A549 (cell line): ENCODE data around the gene NFATC2. TPM values are rescaled to one million over a fixed set of nuclear protein-coding genes. Genes with fewer than 3 reads are reported as not detected.
A peak's percentile ranks its signal among the peaks of the same experiment; 100 is the strongest.

Source experiments
- ATAC-seq, 2 experiments: fragments of 200-7000 bp in 1 of 2; fragments of >200 bp in 1 of 2; cut with Nextera tagmentation in 1 of 2; cut with Tn5 transposase in 1 of 2; 3 replicates each; pipeline versions ENCODE4 v1.8.0 to v1.9.1; 2018 to 2020; ENCODE audit warnings: mild to moderate bottlenecking in 1 of 2, moderate library complexity in 1 of 2
- CTCF ChIA-PET: fragments of 300-600 bp; sonication (Branson Sonifier 250); formaldehyde crosslinking; extraction: SDS; loops from one replicate; lab custom pipeline; 2021; ENCODE audit warnings: antibody characterized with exemption, inconsistent platforms; lab: Yijun Ruan, JAX
- POLR2A ChIA-PET: fragments of 350-600 bp; formaldehyde crosslinking; extraction: SDS; loops from one replicate; lab custom pipeline; 2021; ENCODE audit warnings: antibody characterized with exemption, inconsistent platforms; lab: Yijun Ruan, JAX
- DNase-seq, 2 experiments: peaks; one replicate each; pipeline versions ENCODE4 v3.0.0 to v3.0.0-alpha.2; 2011 to 2016; ENCODE audit warnings: low read depth in 1 of 2, low spot score in 1 of 2
- FAIRE-seq: peaks from 2 replicates; lab custom pipeline; 2011; peaks lifted over from hg19 to GRCh38; lab: Jason Lieb, UNC
- H3K27ac ChIP-seq, 2 experiments: fragments of >200 bp; sonication (Bioruptor Twin); formaldehyde crosslinking; 3 replicates each; pipeline ENCODE4 v1.5.1; 2016 to 2017
- H3K4me1 ChIP-seq: fragments of >200 bp; sonication (Bioruptor Twin); formaldehyde crosslinking; 3 replicates; pipeline ENCODE4 v1.6.1; 2016
- H3K4me2 ChIP-seq: fragments of >200 bp; sonication (Bioruptor Twin); formaldehyde crosslinking; 3 replicates; pipeline ENCODE4 v1.6.1; 2016
- H3K4me3 ChIP-seq: fragments of >200 bp; sonication (Bioruptor Twin); formaldehyde crosslinking; 3 replicates; pipeline ENCODE4 v1.5.1; 2016
- H3K9me3 ChIP-seq: fragments of >200 bp; sonication (Bioruptor Twin); formaldehyde crosslinking; 3 replicates; pipeline ENCODE4 v1.6.1; 2016
- CHD2 ChIP-seq: fragments of 150-350 bp; IDR thresholded peaks from 2 replicates; pipeline ENCODE4 v1.6.1; 2014; ENCODE audit warnings: low read length; ENCODE audit not compliant: partially characterized antibody
- CHD4 ChIP-seq: fragments of 200-600 bp; sonication (generic); IDR thresholded peaks from 2 replicates; pipeline ENCODE4 v1.6.1; 2016; ENCODE audit warnings: antibody characterized with exemption, mild to moderate bottlenecking, borderline replicate concordance
- EHF ChIP-seq: fragments of 250-450 bp; sonication (Bioruptor Pico); IDR thresholded peaks from 2 replicates; pipeline ENCODE4 v1.5.0; 2020; ENCODE audit warnings: mild to moderate bottlenecking
- FOSB ChIP-seq: fragments of 250-450 bp; sonication (Bioruptor Pico); IDR thresholded peaks from 2 replicates; pipeline ENCODE4 v1.5.0; 2020; ENCODE audit warnings: mild to moderate bottlenecking, moderate library complexity
- FOSL2 ChIP-seq, 2 experiments: fragments of 450-650 bp in 1 of 2; fragments of >200 bp in 1 of 2; sonication (Bioruptor Twin) in 1 of 2; formaldehyde crosslinking; IDR thresholded peaks; 2 replicates each; pipeline versions ENCODE4 v1.5.0 to v1.6.1; 2016 to 2020; ENCODE audit warnings: mild to moderate bottlenecking in 1 of 2, moderate library complexity in 1 of 2
- HEYL ChIP-seq: fragments of 250-450 bp; sonication (Bioruptor Pico); IDR thresholded peaks from 2 replicates; pipeline ENCODE4 v1.8.0; 2021; ENCODE audit warnings: mild to moderate bottlenecking, moderate library complexity
- HOXB13 ChIP-seq: fragments of 250-450 bp; sonication (Bioruptor Pico); IDR thresholded peaks from 2 replicates; pipeline ENCODE4 v1.5.0; 2020; ENCODE audit warnings: low read depth, mild to moderate bottlenecking, moderate library complexity
- JUNB ChIP-seq: fragments of >200 bp; sonication (Bioruptor Twin); formaldehyde crosslinking; IDR thresholded peaks from 2 replicates; pipeline ENCODE4 v1.6.1; 2016
- MAZ ChIP-seq: fragments of 150-350 bp; IDR thresholded peaks from 2 replicates; pipeline ENCODE4 v1.6.1; 2014; ENCODE audit warnings: antibody characterized with exemption, low read depth, low read length, borderline replicate concordance
- NPAS2 ChIP-seq: fragments of 250-450 bp; sonication (Bioruptor Pico); IDR thresholded peaks from 2 replicates; pipeline ENCODE4 v1.8.0; 2022; ENCODE audit warnings: mild to moderate bottlenecking, moderate library complexity, borderline replicate concordance
- PHF8 ChIP-seq: fragments of 200-600 bp; sonication (generic); IDR thresholded peaks from 2 replicates; pipeline ENCODE4 v1.6.1; 2016; ENCODE audit warnings: low read depth, mild to moderate bottlenecking, antibody characterized with exemption, moderate library complexity, borderline replicate concordance
- POLR2AphosphoS2 ChIP-seq: conservative IDR thresholded peaks from 2 replicates; pipeline ENCODE4 v1.6.1; 2012; ENCODE audit warnings: low read length, improper control_type of control experiment, inconsistent platforms
- RARB ChIP-seq: fragments of 250-450 bp; sonication (Bioruptor Pico); IDR thresholded peaks from 2 replicates; pipeline ENCODE4 v1.8.0; 2021; ENCODE audit warnings: mild to moderate bottlenecking, moderate library complexity
- RFX5 ChIP-seq: fragments of 450-650 bp; IDR thresholded peaks from 2 replicates; pipeline ENCODE4 v1.7.1; 2014; ENCODE audit warnings: antibody characterized with exemption, mild to moderate bottlenecking, moderate library complexity
- TP53 ChIP-seq: fragments of 250-450 bp; sonication (Bioruptor Pico); IDR thresholded peaks from 2 replicates; pipeline ENCODE4 v1.5.0; 2021; ENCODE audit warnings: mild to moderate bottlenecking, moderate library complexity
- ZNF302 ChIP-seq: fragments of 250-450 bp; sonication (Bioruptor Pico); IDR thresholded peaks from 2 replicates; pipeline ENCODE4 v1.9.0; 2021; ENCODE audit warnings: inconsistent platforms, mild to moderate bottlenecking, moderate library complexity
- ZSCAN20 ChIP-seq: fragments of 250-450 bp; sonication (Bioruptor Pico); IDR thresholded peaks from 2 replicates; pipeline ENCODE4 v1.8.0; 2022; ENCODE audit warnings: mild to moderate bottlenecking, moderate library complexity
- WGBS: methylation state at CpG from one replicate; pipeline ENCODE4 v1.1.6; 2017; ENCODE audit errors: missing lambda C conversion rate; 5-methylcytosine and 5-hydroxymethylcytosine counted together
- polyA plus RNA-seq, 4 experiments: library from polyadenylated mRNA; depleted of rRNA in 3 of 4; stranded (reverse); fragments of >200 nt; fragmentation: RNase III in 1 of 4; extraction: RNeasy Plus Mini Kit Qiagen cat#74134 plus additional on column Dnase treatment in 1 of 4; gene quantifications; 2 replicates in 3 of 4; 3 replicates in 1 of 4; pipeline ENCODE4 v1.2.3, GENCODE V29; 2011 to 2017
- TF ChIP-seq, protein P1 (sequence below): IDR thresholded peaks from 2 replicates; pipeline ENCODE4 v1.6.1; 2012; ENCODE audit warnings: low read depth, borderline replicate concordance

NFATC2 gene
- polyA plus RNA-seq, 2 of the 4 experiments (the other 2 are of a cell fraction) = 0.75 to 1.6 TPM

DNA sequence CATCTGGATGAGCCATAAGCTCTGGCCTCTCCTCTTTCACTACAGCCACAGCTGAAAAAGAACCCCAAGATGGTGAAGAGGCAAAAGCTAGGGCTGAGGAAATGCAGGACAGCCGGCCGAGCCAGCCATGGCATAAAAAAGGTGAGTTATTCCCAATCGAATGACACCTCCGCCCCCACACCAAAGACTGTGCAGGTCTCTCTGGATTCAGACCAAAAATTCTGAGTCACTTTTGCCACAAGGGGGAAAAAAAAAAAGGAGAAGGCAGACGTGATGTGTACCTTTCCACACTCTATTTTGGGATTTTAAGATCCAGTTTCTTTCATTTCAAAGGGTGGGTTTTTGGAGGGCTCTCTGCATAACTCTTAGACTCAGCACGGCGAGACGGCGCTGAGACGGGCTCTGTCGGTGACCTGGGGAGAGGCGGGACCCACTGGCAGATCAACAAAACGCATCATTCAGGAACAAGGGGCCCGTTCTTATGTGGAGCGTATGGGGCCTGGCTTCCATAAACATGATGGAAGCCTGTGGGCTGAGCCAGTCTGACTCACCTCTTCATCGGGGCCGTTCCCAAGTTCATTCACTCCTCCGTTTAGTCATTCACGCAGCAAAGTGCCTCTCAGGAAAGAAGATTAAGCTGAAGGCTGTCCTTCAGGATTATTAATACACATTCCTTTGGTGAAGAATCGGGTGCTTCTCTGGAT, 54.8 kb downstream of the NFATC2 start:
- H3K27ac ChIP-seq = peak overlapping the region in 1 of 2 experiments; percentile 47; a peak in 2 of 6 replicates
- H3K4me2 ChIP-seq = peak overlapping the region; percentile 26; the same call in 2 of the 3 replicates
- ChIA-PET CTCF (interaction anchor here (0.6 to 1.0 kb wide), 2 partner anchors 9 to 520 kb away, joined by 3 read pairs; no protein-coding TSS in a partner anchor), POLR2A (no interaction called here)
- peak; percentile 52 to 53 for DNase-seq
- H3K4me3 ChIP-seq = no peak overlapping the region
- TF ChIP-seq EHF (CRISPR knock-in tag) (no peak), RFX5 (no peak)
- TF ChIP-seq, all 56 proteins: peak for 0
- peaks cover 11% of the 10 kb centered on the region; the same call in 2 of the 3 replicates for H3K4me1 ChIP-seq
- ATAC-seq (peak; percentile 83 to 90), FAIRE-seq (no peak)
- no peaks in the 10 kb centered on the region for H3K9me3 ChIP-seq
- WGBS = 63% methylated on average over 20 of the region's 20 CpGs

DNA sequence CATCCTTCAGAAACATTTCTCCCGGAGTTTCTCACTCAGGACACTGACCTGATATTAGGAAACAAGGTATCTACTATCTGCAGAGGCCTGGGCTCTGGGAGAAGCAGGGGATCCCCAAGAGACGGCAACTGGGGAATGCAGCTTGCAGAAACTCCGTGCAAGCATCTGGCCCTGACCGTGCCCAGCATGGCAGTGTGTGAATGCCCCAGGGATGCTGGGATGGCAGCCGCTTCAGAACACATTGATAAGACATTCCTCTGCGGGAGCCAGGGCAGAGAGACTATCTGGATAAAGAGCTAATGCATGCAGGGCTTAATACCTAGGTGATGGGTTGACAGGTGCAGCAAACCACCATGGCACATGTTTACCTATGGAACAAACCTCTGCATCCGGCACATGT, 55.4 kb downstream of the NFATC2 start:
- 82% methylated on average over 6 of the region's 7 CpGs for WGBS
- FAIRE-seq (no peak), ATAC-seq (no peak), DNase-seq (no peak)
- no peak for TF ChIP-seq FOSL2 (IDR thresholded peaks at IDR 0.05)
- no peak for TF ChIP-seq FOSL2 (CRISPR knock-in tag; IDR thresholded peaks at IDR 0.05)
- TF ChIP-seq MAZ = no peak
- TF ChIP-seq CHD2 = no peak
- no peak overlapping the region for H3K27ac ChIP-seq
- no peak overlapping the region for H3K4me2 ChIP-seq
- ChIA-PET POLR2A (no interaction called here), CTCF (interaction anchor here (0.6 to 1.2 kb wide), 4 partner anchors 9 to 520 kb away, joined by 3 to 4 read pairs (median 3); no protein-coding TSS in a partner anchor)
- no peak overlapping the region for H3K4me3 ChIP-seq
- no peaks in the 10 kb centered on the region for H3K9me3 ChIP-seq
- peaks cover 11% of the 10 kb centered on the region; the same call in 2 of the 3 replicates for H3K4me1 ChIP-seq

DNA sequence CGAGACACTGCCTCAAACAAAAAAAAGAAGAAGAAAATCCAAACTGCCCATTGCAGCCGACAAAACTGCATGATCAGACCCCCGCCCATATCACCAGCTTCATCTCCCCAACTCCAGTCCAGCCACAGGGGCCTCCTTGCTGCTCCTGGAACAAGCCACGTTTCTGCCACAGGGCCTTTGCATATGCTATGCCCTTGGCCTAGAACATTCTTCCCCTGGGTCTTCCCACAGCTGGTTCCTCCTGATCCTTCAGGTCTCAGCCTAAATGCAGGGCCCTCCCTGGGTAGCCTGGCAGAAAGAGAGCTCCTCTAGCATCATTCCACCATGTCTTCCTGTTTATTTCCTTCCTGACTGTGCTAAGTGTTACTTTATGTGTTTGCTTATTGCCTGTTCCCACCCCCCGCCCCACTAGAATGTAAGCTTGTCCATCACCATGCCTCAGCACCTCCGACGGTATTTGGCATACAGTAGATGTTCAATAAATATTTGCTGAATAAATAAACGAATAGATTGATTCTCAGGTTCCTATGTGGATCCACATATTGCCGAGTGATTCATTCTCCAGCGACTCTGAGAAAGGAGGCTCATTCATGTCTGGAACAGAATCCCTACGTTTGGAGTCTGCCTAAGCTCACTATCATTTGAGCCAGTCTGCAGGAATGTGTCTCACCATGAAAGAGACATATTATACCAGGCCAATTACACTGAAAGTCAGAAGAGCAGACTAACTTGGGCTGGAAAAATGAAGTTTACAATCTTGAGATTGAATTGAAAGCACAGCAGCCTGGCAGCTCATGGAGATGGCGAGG, 56.1 kb downstream of the NFATC2 start:
- 72% methylated on average over 12 of the region's 12 CpGs for WGBS
- ChIA-PET POLR2A (interaction anchor here (0.7 kb wide), 1 partner anchor 30 kb away, joined by 3 read pairs; no protein-coding TSS in a partner anchor), CTCF (interaction anchor here (0.8 to 1.5 kb wide), 3 partner anchors 9 to 108 kb away, joined by 3 to 4 read pairs (median 3); no protein-coding TSS in a partner anchor)
- H3K4me2 ChIP-seq = no peak overlapping the region
- FAIRE-seq (no peak), DNase-seq (no peak), ATAC-seq (no peak)
- H3K9me3 ChIP-seq = no peaks in the 10 kb centered on the region
- H3K4me3 ChIP-seq = no peak overlapping the region
- TF ChIP-seq NPAS2 (no peak), HOXB13 (no peak), FOSL2 (IDR thresholded peaks at IDR 0.05) (no peak), FOSL2 (CRISPR knock-in tag; IDR thresholded peaks at IDR 0.05) (no peak), MAZ (no peak), FOSB (CRISPR knock-in tag) (no peak), HEYL (CRISPR knock-in tag) (no peak), POLR2AphosphoS2 (no peak), JUNB (no peak), CHD4 (no peak), ZSCAN20 (no peak), RFX5 (no peak), ZNF302 (CRISPR knock-in tag) (no peak), RARB (no peak), PHF8 (no peak), TP53 (CRISPR knock-in tag) (no peak)
- TF ChIP-seq, protein P1, sequence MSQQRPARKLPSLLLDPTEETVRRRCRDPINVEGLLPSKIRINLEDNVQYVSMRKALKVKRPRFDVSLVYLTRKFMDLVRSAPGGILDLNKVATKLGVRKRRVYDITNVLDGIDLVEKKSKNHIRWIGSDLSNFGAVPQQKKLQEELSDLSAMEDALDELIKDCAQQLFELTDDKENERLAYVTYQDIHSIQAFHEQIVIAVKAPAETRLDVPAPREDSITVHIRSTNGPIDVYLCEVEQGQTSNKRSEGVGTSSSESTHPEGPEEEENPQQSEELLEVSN = no peak
- H3K4me1 ChIP-seq = peaks cover 11% of the 10 kb centered on the region; the same call in 2 of the 3 replicates
- H3K27ac ChIP-seq = no peak overlapping the region
